HCT116 (cell line): ENCODE results near the gene NOL9. TPM values are rescaled to one million over a fixed set of nuclear protein-coding genes. Genes with fewer than 3 reads are reported as not detected.

Experiments
- ATAC-seq: fragments of 200-7000 bp; cut with Tn5 transposase; 2 replicates; pipeline ENCODE4 v1.9.1; 2020; ENCODE audit warnings: mild to moderate bottlenecking, moderate library complexity
- BruUV-seq: library from RNA; stranded (reverse); fragments of 400-500 nt; replicated peaks from 2 replicates; lab custom pipeline; 2021; lab: Mats Ljungman, UMichigan
- CTCF ChIA-PET: fragments of 300-600 bp; sonication (Branson Sonifier 250); formaldehyde crosslinking; loops from one replicate; lab custom pipeline; 2021; ENCODE audit warnings: antibody characterized with exemption; lab: Charles Lee
- POLR2A ChIA-PET: fragments of 300-600, 350-600 bp; sonication (Branson Sonifier 250); formaldehyde crosslinking; loops from one replicate; lab custom pipeline; 2021; ENCODE audit warnings: antibody characterized with exemption; lab: Charles Lee
- RAD21 ChIA-PET, 2 experiments: fragments of 300-600 bp; sonication (Branson Sonifier 250); formaldehyde crosslinking; loops; one replicate each; lab custom pipeline; 2023; ENCODE audit warnings: low total read pairs in 2 of 2; ENCODE audit not compliant: uncharacterized antibody in 2 of 2, unreplicated experiment in 2 of 2, low non-redundant PET in 1 of 2; lab: Charles Lee
- DNase-seq: peaks from one replicate; pipeline ENCODE4 v3.0.0-alpha.2; 2010; ENCODE audit warnings: low read depth, low spot score
- H2AFZ ChIP-seq: fragments of 200-600 bp; shearing (Covaris generic), sonication (generic); 2 replicates; pipeline ENCODE4 v1.6.1; 2017; ENCODE audit warnings: low read depth, mixed run types, mixed read lengths, antibody characterized with exemption, low read length; ENCODE audit not compliant: poor library complexity, severe bottlenecking
- H3K27ac ChIP-seq: 2 replicates; pipeline ENCODE4 v1.5.1; 2012; ENCODE audit warnings: low read depth, low read length
- H3K27me3 ChIP-seq: fragments of 200-600 bp; sonication (generic); 2 replicates; pipeline ENCODE4 v1.6.1; 2016; ENCODE audit warnings: mixed run types, low read length, mixed read lengths; ENCODE audit not compliant: insufficient read depth
- H3K36me3 ChIP-seq, 2 experiments: fragments of 200-500 bp in 1 of 2; fragments of 200-600 bp in 1 of 2; sonication (Bioruptor generic) in 1 of 2; sonication (generic) in 1 of 2; 2 replicates each; pipeline versions ENCODE4 v1.5.1 to v1.6.1; 2014 to 2016; ENCODE audit warnings: low read length in 2 of 2, inconsistent platforms in 1 of 2, mixed read lengths in 1 of 2, mixed run types in 1 of 2; ENCODE audit not compliant: insufficient read depth in 2 of 2, control insufficient read depth in 1 of 2
- H3K4me1 ChIP-seq, 2 experiments: fragments of 200-600 bp in 1 of 2; sonication (generic) in 1 of 2; 2 replicates each; pipeline versions ENCODE4 v1.5.1 to v1.6.1; 2012 to 2017; ENCODE audit warnings: low read length in 2 of 2, inconsistent platforms in 1 of 2, mild to moderate bottlenecking in 1 of 2, mixed read lengths in 1 of 2, mixed run types in 1 of 2, moderate library complexity in 1 of 2; ENCODE audit not compliant: insufficient read depth in 2 of 2, control insufficient read depth in 1 of 2
- H3K4me2 ChIP-seq: fragments of 200-600 bp; sonication (generic); 2 replicates; pipeline ENCODE4 v1.6.1; 2017; ENCODE audit warnings: mixed run types, low read length, mixed read lengths
- H3K4me3 ChIP-seq, 2 experiments: fragments of 200-600 bp in 1 of 2; sonication (generic) in 1 of 2; replicated peaks in 1 of 2; 2 replicates each; pipeline ENCODE4 v1.5.1; 2011 to 2016; ENCODE audit warnings: low read length in 2 of 2, control low read depth in 1 of 2, low read depth in 1 of 2, mild to moderate bottlenecking in 1 of 2, mixed read lengths in 1 of 2, mixed run types in 1 of 2
- H3K79me2 ChIP-seq: fragments of 200-600 bp; sonication (generic); 2 replicates; pipeline ENCODE4 v1.6.1; 2017; ENCODE audit warnings: mild to moderate bottlenecking, mixed run types, low read length, moderate library complexity, mixed read lengths; ENCODE audit not compliant: insufficient read depth
- H3K9ac ChIP-seq: fragments of 200-600 bp; sonication (generic); 2 replicates; pipeline ENCODE4 v1.6.1; 2016; ENCODE audit warnings: low read length, mixed read lengths
- H3K9me2 ChIP-seq: fragments of 200-600 bp; sonication (generic), shearing (Covaris generic); 2 replicates; pipeline ENCODE4 v1.6.1; 2017; ENCODE audit warnings: mixed run types, mild to moderate bottlenecking, moderate library complexity; ENCODE audit not compliant: insufficient read depth
- H3K9me3 ChIP-seq, 2 experiments: fragments of 200-500 bp in 1 of 2; fragments of 200-600 bp in 1 of 2; sonication (Bioruptor generic) in 1 of 2; sonication (generic) in 1 of 2; 2 replicates each; pipeline ENCODE4 v1.6.1; 2014 to 2017; ENCODE audit warnings: low read length in 2 of 2, mixed read lengths in 2 of 2, inconsistent platforms in 1 of 2, low read depth in 1 of 2, mild to moderate bottlenecking in 1 of 2, mixed run types in 1 of 2, moderate library complexity in 1 of 2; ENCODE audit not compliant: control insufficient read depth in 1 of 2, insufficient read depth in 1 of 2
- H4K20me1 ChIP-seq: fragments of 200-600 bp; sonication (generic), shearing (Covaris generic); 2 replicates; pipeline ENCODE4 v1.6.1; 2017; ENCODE audit warnings: mixed run types, mild to moderate bottlenecking, moderate library complexity; ENCODE audit not compliant: insufficient read depth
- CEBPB ChIP-seq: IDR thresholded peaks from 2 replicates; pipeline ENCODE4 v1.6.1; 2012; ENCODE audit warnings: low read depth
- CTCF ChIP-seq, 3 experiments: fragments of 200-600 bp in 1 of 3; sonication (generic) in 1 of 3; IDR thresholded peaks in 2 of 3; conservative IDR thresholded peaks in 1 of 3; 2 replicates each; pipeline ENCODE4 v1.5.1; 2012 to 2017; ENCODE audit warnings: low read depth in 2 of 3, low read length in 2 of 3, antibody characterized with exemption in 1 of 3, borderline replicate concordance in 1 of 3, control low read depth in 1 of 3, mild to moderate bottlenecking in 1 of 3, mixed read lengths in 1 of 3, mixed run types in 1 of 3, moderate library complexity in 1 of 3; ENCODE audit not compliant: insufficient read depth in 1 of 3
- EGR1 ChIP-seq: IDR thresholded peaks from 2 replicates; pipeline ENCODE4 v1.6.1; 2012; ENCODE audit warnings: low read depth
- FOSL1 ChIP-seq: IDR thresholded peaks from 2 replicates; pipeline ENCODE4 v1.6.1; 2012; ENCODE audit warnings: low read depth
- POLR2A ChIP-seq: IDR thresholded peaks from 2 replicates; pipeline ENCODE4 v1.7.0; 2011; ENCODE audit warnings: borderline replicate concordance; ENCODE audit not compliant: insufficient read depth, insufficient read length; ENCODE audit errors: extremely low read depth
- REST ChIP-seq: IDR thresholded peaks from 2 replicates; pipeline ENCODE4 v1.6.1; 2012; ENCODE audit warnings: low read depth
- TCF7L2 ChIP-seq: IDR thresholded peaks from 2 replicates; pipeline ENCODE4 v1.7.0; 2011; ENCODE audit warnings: borderline replicate concordance, inconsistent platforms; ENCODE audit not compliant: insufficient read depth, insufficient read length; ENCODE audit errors: extremely low read depth
- intact Hi-C: fragments of 100-400 bp; cut with micrococcal nuclease; formaldehyde crosslinking; loops from 2 replicates; pipeline ENCODE4 v1.10.0; 2022
- total RNA-seq: library from RNA; stranded (reverse); gene quantifications from one replicate; pipeline ENCODE4 v1.2.1, GENCODE V29; 2021; ENCODE audit not compliant: unreplicated experiment

Gene NOL9
- total RNA-seq, 1 experiment from 2014 or later, result 46.4 TPM

- no peak for TF ChIP-seq REST
- no peak for TF ChIP-seq EGR1
- TF ChIP-seq FOSL1, result no peak
- TF ChIP-seq, all 23 proteins: peak for 12
These were observed at the start of gene NOL9 (continued) for GRCh38 chr1:6554031-6554906.

GRCh38 chr1:6603238-6603914, 49.1 kb upstream of the NOL9 start:
- RAD21 ChIA-PET, result no interaction called here
- no peaks in the 10 kb centered on the region for H3K27me3 ChIP-seq
- TF ChIP-seq CTCF (IDR thresholded peaks at IDR 0.05 in 2 of 3, conservative IDR thresholded peaks at IDR 0.05 in 1 of 3; ENCODE audit: borderline replicate concordance in 1 of 3, insufficient read depth in 1 of 3, low read depth in 2 of 3, low read length in 2 of 3), result no peak
- no peak for TF ChIP-seq TCF7L2
- no peak for TF ChIP-seq CEBPB
- TF ChIP-seq POLR2A, result peak; percentile 49
- intact Hi-C loops, result loop anchor here (2.0 kb wide), 1 partner anchor 49 kb away; the partner anchor contains the start of genes NOL9 and TAS1R1
- peak overlapping the region; percentile 86 for H3K4me2 ChIP-seq
- BruUV-seq, result TSS peak; percentile 89
- no peak for DNase-seq
- no peaks in the 10 kb centered on the region for H3K9me2 ChIP-seq
- peaks cover 4% of the 10 kb centered on the region; the same call in 1 of the 2 replicates for H4K20me1 ChIP-seq
- peaks cover 42% of the 10 kb centered on the region for H3K79me2 ChIP-seq
- peak overlapping the region; percentile 48 to 96 for H3K4me3 ChIP-seq
- H3K27ac ChIP-seq, result peak overlapping the region; percentile 94
- H2AFZ ChIP-seq, result peak overlapping the region; percentile 70
- peaks cover 22 to 33% of the 10 kb centered on the region in 2 experiments for H3K4me1 ChIP-seq
- peak; percentile 44 for ATAC-seq
- peaks cover 2 to 14% of the 10 kb centered on the region in 2 experiments; a peak in 1 of 4 replicates for H3K36me3 ChIP-seq
- peak overlapping the region; percentile 85 for H3K9ac ChIP-seq
- POLR2A ChIA-PET, result interaction anchor here (0.8 to 1.6 kb wide), 3 partner anchors 21 to 80 kb away, joined by 3 to 6 read pairs (median 3); partner anchors contain the start of genes THAP3 and ZBTB48
- CTCF ChIA-PET, result interaction anchor here (0.9 to 1.5 kb wide), 4 partner anchors 9 to 79 kb away, joined by 3 read pairs; partner anchors contain the start of gene NOL9
- H3K9me3 ChIP-seq, result no peaks in the 10 kb centered on the region
